Stimulated activated CD4-positive, alpha-beta T cell treated with anti-CD3 and anti-CD28 coated beads, Interleukin-1b, Interleukin-23, amount 100 ng/mL, for 1 hour (primary cell): ENCODE data around the gene MLNR.

Experiments used
- DNase-seq, 2 donors: peaks; one replicate each; pipeline ENCODE4 v3.0.0-alpha.2; 2020; ENCODE audit warnings: low read depth in 2 of 2

Gene MLNR, protein sequence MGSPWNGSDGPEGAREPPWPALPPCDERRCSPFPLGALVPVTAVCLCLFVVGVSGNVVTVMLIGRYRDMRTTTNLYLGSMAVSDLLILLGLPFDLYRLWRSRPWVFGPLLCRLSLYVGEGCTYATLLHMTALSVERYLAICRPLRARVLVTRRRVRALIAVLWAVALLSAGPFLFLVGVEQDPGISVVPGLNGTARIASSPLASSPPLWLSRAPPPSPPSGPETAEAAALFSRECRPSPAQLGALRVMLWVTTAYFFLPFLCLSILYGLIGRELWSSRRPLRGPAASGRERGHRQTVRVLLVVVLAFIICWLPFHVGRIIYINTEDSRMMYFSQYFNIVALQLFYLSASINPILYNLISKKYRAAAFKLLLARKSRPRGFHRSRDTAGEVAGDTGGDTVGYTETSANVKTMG

DNA sequence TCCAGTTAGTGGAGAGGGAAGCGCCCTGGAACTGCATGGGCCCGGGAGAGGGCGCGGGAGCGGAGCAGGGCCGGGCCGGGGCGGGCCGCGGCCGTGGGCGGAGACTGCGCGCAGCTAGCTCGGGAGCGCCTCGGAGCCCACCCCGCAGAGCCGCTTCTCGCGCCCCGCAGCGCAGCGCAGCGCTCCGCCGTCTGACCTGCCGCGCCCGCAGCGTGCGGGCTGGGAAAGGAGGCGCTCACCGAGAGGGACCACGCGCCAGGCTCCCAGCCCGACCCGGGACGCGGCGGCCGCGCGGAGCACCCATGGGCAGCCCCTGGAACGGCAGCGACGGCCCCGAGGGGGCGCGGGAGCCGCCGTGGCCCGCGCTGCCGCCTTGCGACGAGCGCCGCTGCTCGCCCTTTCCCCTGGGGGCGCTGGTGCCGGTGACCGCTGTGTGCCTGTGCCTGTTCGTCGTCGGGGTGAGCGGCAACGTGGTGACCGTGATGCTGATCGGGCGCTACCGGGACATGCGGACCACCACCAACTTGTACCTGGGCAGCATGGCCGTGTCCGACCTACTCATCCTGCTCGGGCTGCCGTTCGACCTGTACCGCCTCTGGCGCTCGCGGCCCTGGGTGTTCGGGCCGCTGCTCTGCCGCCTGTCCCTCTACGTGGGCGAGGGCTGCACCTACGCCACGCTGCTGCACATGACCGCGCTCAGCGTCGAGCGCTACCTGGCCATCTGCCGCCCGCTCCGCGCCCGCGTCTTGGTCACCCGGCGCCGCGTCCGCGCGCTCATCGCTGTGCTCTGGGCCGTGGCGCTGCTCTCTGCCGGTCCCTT is at the start of gene MLNR:
Gene MLNR (plus strand): TSS at position 303 of the 820 bp plus-strand sequence. CDS start 0 bp downstream, at position 303.
- no peak for DNase-seq

DNA sequence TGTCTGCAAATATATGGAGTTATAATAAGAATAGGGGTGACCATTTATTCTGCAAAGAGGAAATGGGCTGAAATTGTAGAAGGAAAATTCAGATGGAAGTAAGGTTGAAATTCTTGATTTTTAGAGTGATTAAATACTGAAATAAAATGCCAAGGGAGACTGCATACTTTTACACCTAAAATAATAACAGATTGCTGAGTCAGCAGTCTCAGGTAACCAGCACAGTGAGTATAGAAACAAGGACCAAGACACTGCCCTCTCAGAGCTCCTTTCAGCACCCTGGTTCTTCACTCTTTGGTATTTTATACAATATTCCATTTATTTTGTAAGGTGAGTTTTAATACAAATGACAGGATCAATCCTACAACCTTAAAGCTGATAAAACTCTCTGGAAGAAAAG is 48.8 kb upstream of the MLNR start:
- no peak for DNase-seq

DNA sequence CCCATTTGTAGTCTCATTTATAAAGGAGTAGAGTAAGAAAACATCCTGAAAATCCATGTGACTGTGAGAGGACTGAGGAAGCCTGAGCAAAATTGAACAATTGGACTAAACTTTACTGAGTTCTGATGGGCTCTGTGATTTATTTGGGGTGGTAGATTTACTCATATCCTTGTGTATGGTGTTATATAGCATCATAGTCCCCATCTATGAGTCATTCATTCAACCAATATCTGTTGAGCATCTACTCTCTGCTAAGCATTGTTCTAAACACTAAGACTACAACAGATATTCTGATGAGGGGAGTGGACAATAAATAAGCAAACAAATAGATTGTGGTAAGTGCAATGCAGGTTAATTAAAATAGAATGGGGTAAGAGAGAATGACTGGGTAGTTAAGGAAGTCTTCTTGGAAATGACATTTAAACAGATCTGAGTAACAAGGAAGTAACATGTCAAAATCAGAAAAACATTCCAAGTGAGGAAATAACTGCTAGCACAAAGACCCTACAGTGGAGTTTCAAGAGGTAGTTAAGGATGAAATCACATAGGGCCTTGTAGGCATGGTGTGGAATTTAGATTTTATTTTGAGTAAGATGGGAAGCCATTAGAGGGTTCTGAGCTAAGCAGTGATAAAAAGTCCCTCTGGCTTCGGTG is 36.3 kb upstream of the MLNR start:
- DNase-seq = no peak

DNA sequence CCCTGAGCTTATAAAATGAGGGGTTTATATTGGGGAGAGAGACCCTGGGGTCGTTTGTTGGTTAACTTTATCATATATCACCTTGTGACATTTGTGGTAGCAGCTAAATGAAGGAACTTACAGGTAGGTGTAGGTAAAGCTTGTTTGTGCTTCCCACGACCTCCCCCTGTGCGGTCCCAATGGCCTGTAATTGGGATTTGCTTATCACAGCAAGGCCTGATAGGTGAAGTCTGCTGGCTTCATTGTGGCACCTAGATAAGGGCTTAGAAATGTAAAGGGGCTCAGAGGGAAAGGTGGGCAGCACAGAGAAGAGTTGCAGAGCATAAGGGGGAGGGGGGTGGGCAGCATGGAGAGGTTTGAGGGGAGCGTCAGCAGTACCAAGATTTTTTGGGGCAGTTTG is 35.5 kb upstream of the MLNR start:
- DNase-seq = no peak

DNA sequence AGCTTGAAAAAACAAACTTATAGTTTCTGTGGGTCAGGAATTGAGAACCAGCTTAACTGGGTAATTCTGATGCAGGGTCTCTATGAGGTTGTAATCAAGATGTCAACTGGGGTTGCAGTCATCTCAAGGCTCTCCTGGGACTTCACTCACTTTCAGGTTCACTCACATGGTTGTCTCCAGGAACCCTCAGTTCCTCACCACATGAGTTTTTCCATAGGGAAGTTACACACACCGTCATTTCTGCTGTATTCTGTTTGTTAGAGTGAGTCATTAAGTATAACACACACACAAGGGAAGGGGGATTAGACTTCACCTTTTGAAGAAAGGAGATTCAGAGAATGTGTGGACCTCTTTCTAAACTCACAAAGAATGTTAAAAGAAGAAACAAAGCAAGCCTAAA is 34.9 kb upstream of the MLNR start:
- no peak for DNase-seq

DNA sequence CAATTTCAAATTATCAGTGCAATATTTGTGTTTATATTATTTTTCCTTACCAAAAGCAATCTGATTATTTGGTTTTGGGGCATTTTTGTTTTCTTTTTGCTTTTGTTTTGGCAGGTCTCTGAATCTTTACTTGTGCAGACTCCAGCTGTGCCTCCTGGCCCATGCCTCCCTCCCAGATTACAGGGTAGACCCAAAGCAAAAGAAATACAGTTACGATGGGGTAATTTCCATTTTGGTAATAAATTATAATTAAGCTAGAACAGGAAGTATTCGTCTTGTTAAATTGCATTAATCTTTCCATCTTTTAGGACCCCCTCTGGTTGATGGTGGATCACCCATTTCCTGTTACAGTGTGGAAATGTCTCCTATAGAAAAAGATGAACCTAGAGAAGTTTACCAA is 29.2 kb upstream of the MLNR start:
- no peak for DNase-seq

DNA sequence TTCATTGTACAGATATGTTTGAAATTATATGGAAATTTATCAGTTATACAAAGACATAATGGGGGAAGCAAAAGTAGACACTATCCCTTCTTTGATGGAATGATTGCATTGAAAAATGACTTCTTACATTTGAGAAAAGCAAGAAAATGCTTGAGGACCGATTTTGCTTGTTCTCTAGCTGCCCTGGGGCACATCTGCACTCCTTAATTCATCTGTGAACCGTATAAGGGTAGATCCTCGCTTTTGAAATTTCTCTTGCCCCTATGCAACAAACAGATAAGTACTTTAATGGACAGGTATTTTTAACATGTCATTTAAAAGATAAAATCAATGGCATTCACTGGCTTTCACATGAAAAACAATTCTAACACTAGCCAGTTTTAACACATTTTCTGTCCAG is 13.5 kb upstream of the MLNR start:
- no peak for DNase-seq

DNA sequence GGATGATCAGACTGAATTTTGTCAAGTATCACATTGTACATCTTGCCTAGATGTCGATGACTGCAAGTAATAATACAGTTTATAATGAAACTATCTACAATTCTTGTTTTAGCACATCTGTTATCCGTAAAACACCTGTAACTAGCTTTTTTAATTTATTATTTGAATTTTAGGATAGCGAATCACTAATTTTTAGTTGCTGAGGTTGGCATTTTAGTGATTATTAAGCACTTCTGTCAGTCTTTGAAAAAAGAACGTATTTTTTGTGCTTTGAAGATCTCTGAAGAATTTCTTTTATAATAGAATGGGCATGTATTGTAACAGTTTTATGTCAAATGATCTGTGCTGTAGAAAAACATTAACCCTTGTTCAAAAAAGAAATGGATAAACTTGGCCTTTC is 11.5 kb upstream of the MLNR start:
- DNase-seq = no peak

DNA sequence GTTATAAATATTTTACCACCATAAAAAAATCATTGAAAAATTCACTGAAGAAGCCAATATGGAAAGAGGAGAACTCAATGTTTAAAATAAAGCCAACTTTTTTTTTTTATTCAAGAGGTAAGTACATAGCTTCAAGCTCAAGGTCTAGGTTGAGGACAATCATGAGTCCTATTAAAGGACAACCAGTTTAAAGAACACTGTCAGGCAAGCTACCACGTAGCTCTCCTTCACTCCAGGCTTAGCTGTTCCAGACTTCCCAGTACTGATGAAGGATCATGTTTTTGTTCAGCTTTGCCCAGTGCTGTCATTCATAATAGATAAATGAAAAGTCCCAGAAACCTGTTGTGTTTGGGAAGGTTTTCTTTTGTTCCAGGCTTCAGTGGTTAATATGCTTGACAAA is 10.0 kb upstream of the MLNR start:
- DNase-seq = no peak

DNA sequence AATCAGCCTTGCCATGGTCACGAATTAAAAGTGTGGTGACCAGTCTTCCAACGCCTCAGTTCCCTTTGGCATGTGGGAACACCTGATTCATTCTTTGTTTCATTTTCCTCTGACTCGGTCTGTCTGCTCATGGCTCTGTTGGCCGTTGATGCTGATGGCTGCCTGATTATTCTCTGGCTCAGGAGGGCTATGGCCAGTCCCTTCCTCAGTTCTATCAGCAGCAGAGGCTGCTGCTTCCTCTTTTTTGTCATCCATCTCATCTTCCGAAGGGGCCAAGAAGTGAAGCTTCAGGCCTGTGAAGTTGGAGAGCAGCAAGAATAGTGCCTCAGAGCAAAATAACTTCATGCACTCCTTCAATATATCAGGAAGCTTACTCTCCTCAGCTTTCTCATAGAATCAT is 9.5 kb upstream of the MLNR start:
- DNase-seq = no peak

DNA sequence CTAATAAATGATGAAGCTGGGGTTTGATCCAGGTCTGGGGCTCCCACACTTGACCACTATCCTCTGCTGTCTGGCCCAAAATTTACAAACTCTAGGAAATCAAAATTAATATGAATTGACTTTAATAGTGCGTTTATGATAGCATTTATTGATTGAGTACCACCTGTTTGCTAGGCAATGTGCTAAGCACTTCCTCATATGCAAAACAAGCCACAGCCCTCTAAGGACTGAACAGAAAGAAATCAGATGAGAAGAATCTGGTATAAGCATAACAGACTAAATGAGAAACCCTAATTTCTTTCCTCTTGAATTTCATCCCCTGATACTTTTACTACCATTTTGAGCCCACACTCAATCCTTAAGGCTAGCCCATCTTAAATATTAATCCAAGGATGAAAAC is 6.6 kb upstream of the MLNR start:
- DNase-seq = no peak

DNA sequence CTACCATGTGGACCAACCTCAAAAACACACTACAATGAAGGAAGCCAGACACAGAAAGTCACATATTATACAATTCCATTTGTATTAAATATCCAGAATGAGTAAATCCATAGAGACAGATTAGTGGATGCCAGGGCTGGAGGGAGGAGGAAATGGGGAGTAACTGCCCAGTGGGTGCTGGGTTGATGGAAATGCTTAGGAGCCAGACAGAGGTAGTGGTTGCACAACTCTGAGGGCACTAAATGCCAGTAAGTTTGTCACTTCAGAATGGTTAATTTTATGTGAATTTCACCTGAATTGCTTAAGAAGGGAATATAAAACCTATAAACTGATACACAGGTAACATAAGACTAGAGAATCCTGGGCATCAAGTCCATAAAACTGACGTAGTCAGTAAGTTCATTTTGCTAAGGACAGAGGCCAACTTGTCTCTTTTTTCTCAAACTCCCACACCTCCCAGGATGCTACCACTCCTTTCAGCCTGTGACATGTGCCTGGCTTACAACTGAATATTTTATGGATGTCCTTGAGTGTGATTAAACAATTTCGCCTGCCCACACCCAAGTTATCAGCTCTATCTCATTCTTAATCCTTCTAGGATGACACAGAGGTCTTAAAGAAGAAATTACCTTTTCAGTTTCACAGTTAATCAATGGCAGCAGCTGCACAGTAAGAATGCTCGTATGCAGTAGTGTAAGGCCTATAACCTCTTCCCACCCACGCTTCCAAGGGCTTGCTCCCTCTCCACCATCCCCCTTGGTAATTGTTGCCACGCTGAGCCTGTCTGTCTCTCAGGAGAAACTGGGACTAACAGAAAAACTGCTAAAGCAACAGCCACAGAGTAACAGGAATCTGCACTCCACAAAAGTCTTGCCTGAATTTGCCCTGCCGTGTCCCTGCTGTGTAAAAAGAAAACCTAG is 5.9 kb upstream of the MLNR start:
- DNase-seq = no peak

DNA sequence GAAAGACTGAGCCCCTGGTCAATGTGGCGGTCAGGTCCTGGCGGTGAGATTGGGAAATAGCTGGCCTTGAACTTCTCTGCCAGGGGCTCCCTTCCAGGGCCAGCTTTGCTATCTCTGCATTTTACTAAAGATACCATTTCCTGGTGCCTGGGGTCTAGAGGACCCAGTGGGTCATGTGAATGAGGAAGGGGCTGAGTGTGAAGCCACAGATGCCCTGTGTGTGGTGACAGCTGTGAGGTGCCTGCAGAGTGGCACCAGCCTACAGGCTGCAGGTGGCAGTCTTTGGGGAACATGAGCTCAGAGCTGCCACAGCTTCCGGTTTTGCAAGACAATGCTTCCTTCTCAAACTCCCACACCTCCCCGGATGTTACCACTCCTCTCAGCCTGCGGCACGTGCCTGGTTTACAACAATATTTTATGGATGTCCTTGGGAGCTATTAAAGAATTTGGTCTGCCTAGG is 5.2 kb upstream of the MLNR start:
- no peak for DNase-seq

DNA sequence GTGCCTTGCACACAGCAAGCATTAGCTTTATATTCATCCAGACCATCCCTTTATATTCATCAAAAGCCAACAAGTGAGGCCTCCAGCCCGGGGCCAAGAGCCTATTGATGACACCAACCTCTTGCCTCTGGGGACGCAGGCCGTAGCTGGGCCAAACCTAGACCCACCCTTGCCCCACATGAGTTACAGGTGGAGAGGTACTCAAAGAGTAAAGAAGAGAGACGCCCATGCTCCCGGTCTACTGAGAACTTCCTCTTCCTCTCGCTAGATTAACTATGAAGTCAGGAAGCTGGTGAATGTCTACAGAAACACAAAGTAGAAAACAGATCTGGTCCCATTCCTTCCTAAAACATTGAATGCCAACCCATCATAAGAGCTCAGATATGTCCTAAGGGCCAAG is 3.8 kb upstream of the MLNR start:
- no peak for DNase-seq

DNA sequence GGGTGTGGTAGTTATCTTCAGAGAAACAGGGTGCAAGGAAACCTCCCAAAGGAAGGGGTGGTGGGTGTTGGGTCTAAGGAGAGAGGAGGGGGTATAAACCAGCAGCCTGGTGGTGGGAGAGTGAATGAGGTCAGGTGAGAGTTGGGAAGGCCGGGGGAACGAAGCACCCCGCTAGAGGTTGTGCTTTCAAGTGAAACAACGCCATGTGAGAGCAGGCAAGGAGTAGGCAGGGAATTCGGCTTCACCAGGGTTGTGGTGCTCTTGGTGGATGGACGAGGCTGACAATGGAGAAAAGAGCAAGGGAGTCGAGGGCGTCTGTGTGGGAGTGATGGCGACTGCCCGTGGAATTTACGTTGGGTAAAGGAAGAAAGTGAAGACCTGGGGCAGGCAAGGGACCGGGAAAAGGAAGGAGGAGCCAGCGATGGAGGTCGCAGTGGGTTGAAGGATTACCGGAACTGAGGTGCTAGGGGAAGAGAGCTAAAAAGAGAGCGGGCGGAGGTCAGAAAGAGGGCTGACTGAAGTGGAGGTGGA is 2.1 kb upstream of the MLNR start:
- no peak for DNase-seq

DNA sequence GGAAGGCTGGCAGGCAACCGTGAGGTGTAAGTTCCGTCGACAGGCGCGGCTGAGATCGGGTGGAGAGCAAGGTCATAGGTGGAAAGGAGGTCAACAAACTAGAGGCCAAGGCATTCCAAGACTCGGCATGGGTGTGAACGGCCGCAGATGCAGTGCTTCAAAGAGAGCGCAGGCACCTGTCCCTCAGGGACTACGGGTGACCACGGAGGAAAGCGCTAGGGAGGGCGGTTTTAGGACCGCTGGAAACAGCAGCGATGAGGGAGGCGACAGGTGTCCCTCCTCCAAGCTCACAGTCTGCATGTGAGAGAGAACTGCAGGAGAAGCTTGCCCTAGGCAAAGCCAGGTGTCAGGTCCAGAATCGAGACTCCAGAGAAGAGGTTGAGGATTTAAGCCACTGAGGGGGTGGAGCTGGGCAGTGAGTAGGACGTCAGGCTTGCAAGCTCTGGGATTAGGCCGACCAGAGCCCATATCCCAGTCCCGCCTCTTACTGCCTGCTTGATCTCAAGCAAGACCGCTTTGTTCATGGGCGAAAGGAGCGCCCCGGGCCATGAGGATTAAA is 1.6 kb upstream of the MLNR start:
- DNase-seq = no peak

DNA sequence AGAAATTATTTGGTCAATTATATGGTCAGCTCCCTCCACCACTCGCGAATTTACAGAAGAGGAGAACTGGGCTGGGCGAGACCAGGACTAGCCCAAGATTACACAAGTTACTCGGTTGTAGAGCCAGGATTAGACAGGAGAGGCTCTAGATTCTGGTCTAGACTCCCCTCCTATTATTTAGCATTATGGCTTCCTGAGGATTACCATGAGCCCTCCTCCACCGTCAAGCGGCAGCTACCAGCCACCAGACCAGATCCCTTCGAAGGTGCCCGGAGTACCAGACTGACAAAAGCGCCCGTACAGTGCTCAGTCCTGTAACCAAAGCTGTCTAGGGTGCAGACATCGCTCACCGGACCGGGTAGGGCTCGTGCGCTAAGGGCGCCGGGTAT is 497 bp upstream of the MLNR start:
- no peak for DNase-seq

DNA sequence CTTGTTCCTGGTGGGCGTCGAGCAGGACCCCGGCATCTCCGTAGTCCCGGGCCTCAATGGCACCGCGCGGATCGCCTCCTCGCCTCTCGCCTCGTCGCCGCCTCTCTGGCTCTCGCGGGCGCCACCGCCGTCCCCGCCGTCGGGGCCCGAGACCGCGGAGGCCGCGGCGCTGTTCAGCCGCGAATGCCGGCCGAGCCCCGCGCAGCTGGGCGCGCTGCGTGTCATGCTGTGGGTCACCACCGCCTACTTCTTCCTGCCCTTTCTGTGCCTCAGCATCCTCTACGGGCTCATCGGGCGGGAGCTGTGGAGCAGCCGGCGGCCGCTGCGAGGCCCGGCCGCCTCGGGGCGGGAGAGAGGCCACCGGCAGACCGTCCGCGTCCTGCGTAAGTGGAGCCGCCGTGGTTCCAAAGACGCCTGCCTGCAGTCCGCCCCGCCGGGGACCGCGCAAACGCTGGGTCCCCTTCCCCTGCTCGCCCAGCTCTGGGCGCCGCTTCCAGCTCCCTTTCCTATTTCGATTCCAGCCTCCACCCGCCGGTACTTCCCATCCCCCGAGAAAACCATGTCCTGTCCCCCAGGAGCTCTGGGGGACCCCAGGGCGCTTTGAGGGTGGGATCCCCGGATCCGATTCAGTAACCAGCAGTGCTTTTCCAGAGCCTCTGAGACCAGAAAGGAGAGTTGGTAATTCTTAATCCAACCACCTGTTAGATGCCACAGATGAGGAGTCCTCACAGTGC is 885 bp downstream of the MLNR start:
- DNase-seq = no peak

DNA sequence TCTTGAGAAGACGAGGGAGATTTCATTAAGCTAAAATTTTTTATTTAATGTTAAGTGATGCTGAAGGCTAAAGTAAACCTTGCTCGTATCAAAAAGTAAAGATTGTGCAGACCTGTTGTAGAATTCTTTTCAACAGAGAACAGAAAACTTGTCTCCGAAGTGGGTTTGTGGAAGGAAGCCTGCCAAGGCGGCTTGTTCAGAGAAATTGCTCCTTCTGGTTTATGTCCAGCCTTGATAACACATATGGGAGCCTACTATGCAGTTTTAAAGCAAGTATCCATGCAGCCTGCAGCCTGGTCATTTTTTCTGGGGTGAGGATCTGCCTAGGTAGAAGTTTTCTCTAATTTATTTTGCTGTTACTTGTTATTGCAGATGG is 1.4 kb downstream of the MLNR start:
- no peak for DNase-seq
